MM.1S (cell line): Measurements from ENCODE around the gene GALNT8.
"Not testable (repeated sequence)": the region's sequence is repeated elsewhere in the genome, so short reads cannot be mapped to it uniquely, and the experiment has no call there.

Experiments used
- DNase-seq: peaks from one replicate; pipeline ENCODE4 v3.0.0-alpha.2; 2015
- H2AFZ ChIP-seq: fragments of 300-600 bp; sonication (generic); 2 replicates; pipeline ENCODE4 v1.6.0; 2016; ENCODE audit warnings: antibody characterized with exemption, low read length
- H3F3A ChIP-seq: fragments of 300-600 bp; sonication (generic); 2 replicates; pipeline ENCODE4 v1.6.1; 2016; ENCODE audit warnings: mild to moderate bottlenecking, antibody characterized with exemption, low read length, moderate library complexity, mixed read lengths; ENCODE audit not compliant: insufficient read depth
- H3K27ac ChIP-seq: fragments of 300-600 bp; sonication (generic); 2 replicates; pipeline ENCODE4 v1.5.1; 2016; ENCODE audit warnings: mild to moderate bottlenecking, low read length
- H3K27me3 ChIP-seq: fragments of 300-600 bp; sonication (generic); replicated peaks from 2 replicates; pipeline ENCODE4 v1.6.0; 2016; ENCODE audit warnings: low read length; ENCODE audit not compliant: insufficient read depth
- H3K36me3 ChIP-seq: fragments of 300-600 bp; sonication (generic); replicated peaks from 2 replicates; pipeline ENCODE4 v1.6.1; 2016; ENCODE audit warnings: mild to moderate bottlenecking, low read length, mixed read lengths; ENCODE audit not compliant: insufficient read depth
- H3K4me1 ChIP-seq: fragments of 300-600 bp; sonication (generic); 2 replicates; pipeline ENCODE4 v1.6.1; 2016; ENCODE audit warnings: low read length, mixed read lengths
- H3K4me2 ChIP-seq: fragments of 300-600 bp; sonication (generic); 2 replicates; pipeline ENCODE4 v1.6.0; 2016; ENCODE audit warnings: low read depth, low read length
- H3K4me3 ChIP-seq: fragments of 300-600 bp; sonication (generic); 2 replicates; pipeline ENCODE4 v1.5.1; 2016; ENCODE audit warnings: low read length, mixed read lengths
- H3K79me2 ChIP-seq: fragments of 300-600 bp; sonication (generic); 2 replicates; pipeline ENCODE4 v1.6.1; 2016; ENCODE audit warnings: mixed run types, low read length, mixed read lengths
- H3K9ac ChIP-seq: fragments of 300-600 bp; sonication (generic); 2 replicates; pipeline ENCODE4 v1.6.1; 2016; ENCODE audit warnings: low read length, mixed read lengths
- H3K9me2 ChIP-seq: fragments of 300-600 bp; sonication (generic); replicated peaks from 2 replicates; pipeline ENCODE4 v1.6.1; 2016; ENCODE audit warnings: mild to moderate bottlenecking, low read length, mixed read lengths; ENCODE audit not compliant: insufficient read depth
- H3K9me3 ChIP-seq: fragments of 300-600 bp; sonication (generic); replicated peaks from 2 replicates; pipeline ENCODE4 v1.6.1; 2016; ENCODE audit warnings: mild to moderate bottlenecking, low read length, mixed read lengths; ENCODE audit not compliant: insufficient read depth
- H4K20me1 ChIP-seq: fragments of 300-600 bp; sonication (generic); 2 replicates; pipeline ENCODE4 v1.6.1; 2016; ENCODE audit warnings: mild to moderate bottlenecking, low read length, moderate library complexity, mixed read lengths; ENCODE audit not compliant: insufficient read depth
- CTCF ChIP-seq: fragments of 300-600 bp; sonication (generic); IDR thresholded peaks from 2 replicates; pipeline ENCODE4 v1.5.1; 2016; ENCODE audit warnings: antibody characterized with exemption, low read length, mixed read lengths
- EZH2 ChIP-seq: fragments of 300-600 bp; sonication (generic); optimal IDR thresholded peaks from 2 replicates; pipeline ENCODE3; 2017; ENCODE audit warnings: low read depth, mild to moderate bottlenecking, antibody characterized with exemption, low read length, mixed read lengths
- EZH2phosphoT487 ChIP-seq: fragments of 300-600 bp; sonication (generic); IDR thresholded peaks from 2 replicates; pipeline ENCODE4 v1.6.1; 2018; ENCODE audit warnings: antibody characterized with exemption, low read length

Gene GALNT8

GRCh38 chr12:4744709-4745108 lies 24.5 kb downstream of the GALNT8 start:
- no peaks in the 10 kb centered on the region for H3F3A ChIP-seq
- H3K36me3 ChIP-seq = no peaks in the 10 kb centered on the region
- no peaks in the 10 kb centered on the region for H3K4me1 ChIP-seq
- no peak overlapping the region for H3K9ac ChIP-seq
- H3K9me3 ChIP-seq = no peaks in the 10 kb centered on the region
- no peaks in the 10 kb centered on the region for H3K27me3 ChIP-seq
- no peak overlapping the region for H3K4me2 ChIP-seq
- DNase-seq = no peak
- no peak overlapping the region for H3K4me3 ChIP-seq
- H4K20me1 ChIP-seq = no peaks in the 10 kb centered on the region
- no peak overlapping the region for H2AFZ ChIP-seq
- H3K27ac ChIP-seq = no peak overlapping the region
- no peak for TF ChIP-seq EZH2
- TF ChIP-seq CTCF = no peak
- no peak for TF ChIP-seq EZH2phosphoT487
- H3K79me2 ChIP-seq = no peaks in the 10 kb centered on the region
- no peaks in the 10 kb centered on the region for H3K9me2 ChIP-seq

GRCh38 chr12:4745249-4745648 lies 25.0 kb downstream of the GALNT8 start:
- no peaks in the 10 kb centered on the region for H4K20me1 ChIP-seq
- no peaks in the 10 kb centered on the region for H3K4me1 ChIP-seq
- H3K9me2 ChIP-seq = no peaks in the 10 kb centered on the region
- no peak overlapping the region for H3K4me3 ChIP-seq
- H3K27me3 ChIP-seq = no peaks in the 10 kb centered on the region
- H3F3A ChIP-seq = no peaks in the 10 kb centered on the region
- no peak overlapping the region for H3K4me2 ChIP-seq
- no peak for DNase-seq
- no peak overlapping the region for H3K27ac ChIP-seq
- H2AFZ ChIP-seq = no peak overlapping the region
- H3K9me3 ChIP-seq = no peaks in the 10 kb centered on the region
- H3K79me2 ChIP-seq = no peaks in the 10 kb centered on the region
- no peak for TF ChIP-seq EZH2
- no peak for TF ChIP-seq EZH2phosphoT487
- no peak for TF ChIP-seq CTCF
- H3K36me3 ChIP-seq = no peaks in the 10 kb centered on the region
- H3K9ac ChIP-seq = no peak overlapping the region

- not testable (repeated sequence) for H3K27me3 ChIP-seq, H3K27ac ChIP-seq, H3K4me2 ChIP-seq, H3K79me2 ChIP-seq, H3K36me3 ChIP-seq, H3K9me2 ChIP-seq, DNase-seq, H3K9me3 ChIP-seq, H3K4me1 ChIP-seq, H4K20me1 ChIP-seq, H3K4me3 ChIP-seq, H3K9ac ChIP-seq, H3F3A ChIP-seq, H2AFZ ChIP-seq
Observed at GRCh38 chr12:4751654-4752053, 31.5 kb downstream of the GALNT8 start.

- no peaks in the 10 kb centered on the region for H3K27me3 ChIP-seq
- no peaks in the 10 kb centered on the region for H3F3A ChIP-seq
- H2AFZ ChIP-seq = no peak overlapping the region
- H3K36me3 ChIP-seq = no peaks in the 10 kb centered on the region
- H3K9me3 ChIP-seq = no peaks in the 10 kb centered on the region
- DNase-seq = no peak
- TF ChIP-seq CTCF (no peak), EZH2 (no peak), EZH2phosphoT487 (no peak)
- H3K4me3 ChIP-seq = no peak overlapping the region
- H3K79me2 ChIP-seq = no peaks in the 10 kb centered on the region
- H4K20me1 ChIP-seq = no peaks in the 10 kb centered on the region
- no peaks in the 10 kb centered on the region for H3K9me2 ChIP-seq
- H3K9ac ChIP-seq = no peak overlapping the region
- no peak overlapping the region for H3K4me2 ChIP-seq
- no peaks in the 10 kb centered on the region for H3K4me1 ChIP-seq
- H3K27ac ChIP-seq = no peak overlapping the region
Observed at GRCh38 chr12:4762773-4763172, 42.6 kb downstream of the GALNT8 start.
